GM23338 (cell line): ENCODE results near the gene DGKE. TPM values are rescaled to one million over a fixed set of nuclear protein-coding genes. Genes with fewer than 3 reads are reported as not detected.

Experiments
- ATAC-seq: fragments of 200-7000 bp; cut with Tn5 transposase; 3 replicates; pipeline ENCODE4 v1.9.1; 2020
- DNase-seq: peaks from one replicate; pipeline ENCODE4 v3.0.0-alpha.2; 2015; ENCODE audit warnings: low spot score
- H2AFZ ChIP-seq: fragments of 200-600 bp; sonication (generic); 2 replicates; pipeline ENCODE4 v1.8.0; 2016; ENCODE audit warnings: antibody characterized with exemption, mild to moderate bottlenecking, moderate library complexity
- H3F3A ChIP-seq: fragments of 200-600 bp; sonication (generic); replicated peaks from 2 replicates; pipeline ENCODE4 v1.8.0; 2017; ENCODE audit warnings: antibody characterized with exemption, mixed run types, low read depth
- H3K27ac ChIP-seq: fragments of 200-600 bp; sonication (generic); 2 replicates; pipeline ENCODE4 v1.6.1; 2016; ENCODE audit warnings: low read depth
- H3K27me3 ChIP-seq: fragments of 200-600 bp; sonication (generic); 2 replicates; pipeline ENCODE4 v1.8.0; 2016; ENCODE audit warnings: mild to moderate bottlenecking, mixed run types, moderate library complexity; ENCODE audit not compliant: insufficient read depth
- H3K36me3 ChIP-seq: fragments of 200-600 bp; sonication (generic); 2 replicates; pipeline ENCODE4 v1.8.0; 2016; ENCODE audit warnings: mild to moderate bottlenecking; ENCODE audit not compliant: insufficient read depth
- H3K4me1 ChIP-seq: fragments of 200-600 bp; sonication (generic); 2 replicates; pipeline ENCODE4 v1.8.0; 2016; ENCODE audit warnings: mild to moderate bottlenecking, moderate library complexity; ENCODE audit not compliant: insufficient read depth
- H3K4me2 ChIP-seq: fragments of 200-600 bp; sonication (generic); 2 replicates; pipeline ENCODE4 v1.7.1; 2017; ENCODE audit warnings: mixed run types
- H3K4me3 ChIP-seq: fragments of 200-600 bp; sonication (generic); 2 replicates; pipeline ENCODE4 v1.6.1; 2016; ENCODE audit warnings: mixed run types
- H3K79me2 ChIP-seq: fragments of 200-600 bp; sonication (generic); replicated peaks from 2 replicates; pipeline ENCODE4 v1.8.0; 2017; ENCODE audit warnings: mild to moderate bottlenecking; ENCODE audit not compliant: insufficient read depth
- H3K9me2 ChIP-seq: fragments of 200-600 bp; sonication (generic); 2 replicates; pipeline ENCODE4 v1.8.0; 2017; ENCODE audit not compliant: insufficient read depth
- H4K20me1 ChIP-seq: fragments of 200-600 bp; sonication (generic); replicated peaks from 2 replicates; pipeline ENCODE4 v1.8.0; 2017; ENCODE audit warnings: mild to moderate bottlenecking; ENCODE audit not compliant: insufficient read depth
- H3K27ac Mint-ChIP-seq: 2 replicates; pipeline ENCODE4 v1.8.0; 2020; ENCODE audit warnings: inconsistent platforms, mild to moderate bottlenecking, moderate library complexity, mixed read lengths
- H3K27me3 Mint-ChIP-seq: 3 replicates; pipeline ENCODE4 v1.8.0; 2022; ENCODE audit warnings: low read depth, mild to moderate bottlenecking, moderate library complexity, mixed read lengths, inconsistent platforms; ENCODE audit not compliant: insufficient read depth, poor library complexity
- H3K36me3 Mint-ChIP-seq: 3 replicates; pipeline ENCODE4 v1.8.0; 2021; ENCODE audit warnings: low read depth, mild to moderate bottlenecking, inconsistent platforms, moderate library complexity, mixed read lengths
- H3K4me1 Mint-ChIP-seq: 3 replicates; pipeline ENCODE4 v1.8.0; 2020; ENCODE audit warnings: mild to moderate bottlenecking, inconsistent platforms, mixed read lengths
- H3K4me3 Mint-ChIP-seq: 3 replicates; pipeline ENCODE4 v1.8.0; 2021; ENCODE audit warnings: moderate library complexity, mild to moderate bottlenecking, inconsistent platforms, mixed read lengths
- H3K9me3 Mint-ChIP-seq: 3 replicates; pipeline ENCODE4 v1.8.0; 2020; ENCODE audit warnings: moderate library complexity, mild to moderate bottlenecking, inconsistent platforms, mixed read lengths
- CREB1 ChIP-seq: fragments of 250-450 bp; sonication (Bioruptor Pico); IDR thresholded peaks from 2 replicates; pipeline ENCODE4 v1.5.0; 2020; ENCODE audit warnings: low read depth, mild to moderate bottlenecking, moderate library complexity
- CTCF ChIP-seq, 2 experiments: fragments of 200-600 bp in 1 of 2; sonication (generic) in 1 of 2; conservative IDR thresholded peaks; 2 replicates each; pipeline versions ENCODE4 v1.5.1 to v1.6.1; 2016 to 2017; ENCODE audit warnings: antibody characterized with exemption in 2 of 2, low read depth in 2 of 2, mild to moderate bottlenecking in 2 of 2, moderate library complexity in 1 of 2
- EZH2 ChIP-seq: fragments of 200-600 bp; sonication (generic); IDR thresholded peaks from one replicate; pipeline ENCODE4 v1.8.0; 2017; ENCODE audit warnings: antibody characterized with exemption, mild to moderate bottlenecking, low read depth; ENCODE audit not compliant: unreplicated experiment
- EZH2phosphoT487 ChIP-seq: fragments of 200-600 bp; sonication (generic); IDR thresholded peaks from one replicate; pipeline ENCODE4 v1.8.1; 2018; ENCODE audit warnings: antibody characterized with exemption; ENCODE audit not compliant: unreplicated experiment
- JUNB ChIP-seq: IDR thresholded peaks from one replicate; pipeline ENCODE4 v1.6.1; 2016; ENCODE audit warnings: antibody characterized with exemption; ENCODE audit not compliant: unreplicated experiment
- NANOG ChIP-seq: IDR thresholded peaks from 2 replicates; pipeline ENCODE4 v1.6.1; 2016; ENCODE audit warnings: antibody characterized with exemption, borderline replicate concordance
- POLR2AphosphoS5 ChIP-seq: IDR thresholded peaks from 2 replicates; pipeline ENCODE4 v1.6.1; 2016; ENCODE audit warnings: antibody characterized with exemption, low read depth
- STAT1 ChIP-seq: IDR thresholded peaks from one replicate; pipeline ENCODE4 v1.6.1; 2016; ENCODE audit warnings: antibody characterized with exemption; ENCODE audit not compliant: unreplicated experiment
- ZNF114 ChIP-seq: fragments of 250-450 bp; sonication (Bioruptor Pico); IDR thresholded peaks from 2 replicates; pipeline ENCODE4 v1.5.0; 2020; ENCODE audit warnings: mild to moderate bottlenecking, moderate library complexity
- ZNF331 ChIP-seq: fragments of 250-450 bp; sonication (Bioruptor Pico); IDR thresholded peaks from 2 replicates; pipeline ENCODE4 v1.5.0; 2020; ENCODE audit warnings: low read depth, mild to moderate bottlenecking, moderate library complexity
- polyA plus RNA-seq: library from polyadenylated mRNA; unstranded; fragments of >200 nt; fragmentation: Nextera tagmentation; extraction: Ambion mirVana; gene quantifications from 2 replicates; pipeline ENCODE4 v1.2.1, GENCODE V29; 2016
- total RNA-seq: library from RNA; depleted of rRNA; stranded (reverse); fragments of >200 nt; shearing (Covaris generic); gene quantifications from 2 replicates; pipeline ENCODE4 v1.2.3, GENCODE V29; 2014
- TF ChIP-seq, protein P1 (sequence below): IDR thresholded peaks from one replicate; pipeline ENCODE4 v1.6.1; 2018; ENCODE audit warnings: antibody characterized with exemption; ENCODE audit not compliant: unreplicated experiment

DGKE gene
- total and polyA plus RNA-seq, 2 experiments from 2014 or later, result 3.9 to 10.1 TPM

DNA sequence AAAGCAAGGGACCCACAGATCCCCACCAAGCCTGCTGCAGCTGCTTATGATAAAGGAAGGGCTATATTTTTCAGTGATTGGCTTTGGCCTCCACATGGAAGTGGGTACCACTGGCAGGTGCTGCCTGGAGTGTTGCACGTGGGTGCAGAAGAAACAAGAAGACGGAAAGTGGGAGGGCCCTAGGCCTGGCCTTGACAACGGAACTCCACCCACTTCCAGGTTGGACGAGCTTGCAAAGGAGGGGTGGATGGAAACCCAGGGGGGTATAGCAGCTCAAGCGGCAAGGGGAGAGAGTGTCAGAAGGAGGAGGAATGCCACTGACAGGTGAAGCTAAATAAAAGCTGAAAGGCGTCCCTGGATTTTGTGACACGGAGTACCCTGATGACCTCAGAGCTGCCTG, 59.6 kb downstream of the DGKE start (continued):
- TF ChIP-seq CREB1 (no peak), JUNB (no peak), CTCF (conservative IDR thresholded peaks at IDR 0.05; ENCODE audit: low read depth in 2 of 2) (no peak), ZNF331 (CRISPR knock-in tag) (no peak), NANOG (no peak), EZH2phosphoT487 (no peak), STAT1 (no peak), EZH2 (no peak), ZNF114 (CRISPR knock-in tag) (no peak)
- TF ChIP-seq, protein P1, sequence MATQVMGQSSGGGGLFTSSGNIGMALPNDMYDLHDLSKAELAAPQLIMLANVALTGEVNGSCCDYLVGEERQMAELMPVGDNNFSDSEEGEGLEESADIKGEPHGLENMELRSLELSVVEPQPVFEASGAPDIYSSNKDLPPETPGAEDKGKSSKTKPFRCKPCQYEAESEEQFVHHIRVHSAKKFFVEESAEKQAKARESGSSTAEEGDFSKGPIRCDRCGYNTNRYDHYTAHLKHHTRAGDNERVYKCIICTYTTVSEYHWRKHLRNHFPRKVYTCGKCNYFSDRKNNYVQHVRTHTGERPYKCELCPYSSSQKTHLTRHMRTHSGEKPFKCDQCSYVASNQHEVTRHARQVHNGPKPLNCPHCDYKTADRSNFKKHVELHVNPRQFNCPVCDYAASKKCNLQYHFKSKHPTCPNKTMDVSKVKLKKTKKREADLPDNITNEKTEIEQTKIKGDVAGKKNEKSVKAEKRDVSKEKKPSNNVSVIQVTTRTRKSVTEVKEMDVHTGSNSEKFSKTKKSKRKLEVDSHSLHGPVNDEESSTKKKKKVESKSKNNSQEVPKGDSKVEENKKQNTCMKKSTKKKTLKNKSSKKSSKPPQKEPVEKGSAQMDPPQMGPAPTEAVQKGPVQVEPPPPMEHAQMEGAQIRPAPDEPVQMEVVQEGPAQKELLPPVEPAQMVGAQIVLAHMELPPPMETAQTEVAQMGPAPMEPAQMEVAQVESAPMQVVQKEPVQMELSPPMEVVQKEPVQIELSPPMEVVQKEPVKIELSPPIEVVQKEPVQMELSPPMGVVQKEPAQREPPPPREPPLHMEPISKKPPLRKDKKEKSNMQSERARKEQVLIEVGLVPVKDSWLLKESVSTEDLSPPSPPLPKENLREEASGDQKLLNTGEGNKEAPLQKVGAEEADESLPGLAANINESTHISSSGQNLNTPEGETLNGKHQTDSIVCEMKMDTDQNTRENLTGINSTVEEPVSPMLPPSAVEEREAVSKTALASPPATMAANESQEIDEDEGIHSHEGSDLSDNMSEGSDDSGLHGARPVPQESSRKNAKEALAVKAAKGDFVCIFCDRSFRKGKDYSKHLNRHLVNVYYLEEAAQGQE, result no peak

- DNase-seq, result no peak
- Mint-ChIP-seq H3K27ac (0 out of 2 replicates have a peak overlapping the region, but pooled peaks have one; percentile 31), H3K9me3 (no peaks in the 10 kb centered on the region), H3K36me3 (peaks cover 50% of the 10 kb centered on the region), H3K4me3 (no peak overlapping the region), H3K4me1 (peaks cover 22% of the 10 kb centered on the region), H3K27me3 (no peaks in the 10 kb centered on the region)
- no peaks in the 10 kb centered on the region for H3K9me2 ChIP-seq
- no peaks in the 10 kb centered on the region for H3K79me2 ChIP-seq
- H3K27me3 ChIP-seq, result no peaks in the 10 kb centered on the region
- H3K4me2 ChIP-seq, result no peak overlapping the region
- ATAC-seq, result no peak
- no peak overlapping the region for H2AFZ ChIP-seq
- H3K27ac ChIP-seq, result no peak overlapping the region
- H3F3A ChIP-seq, result no peaks in the 10 kb centered on the region
- peaks cover 8% of the 10 kb centered on the region for H3K4me1 ChIP-seq
- peaks cover 4% of the 10 kb centered on the region; the same call in 1 of the 2 replicates for H3K36me3 ChIP-seq
- no peak overlapping the region for H3K4me3 ChIP-seq
- no peaks in the 10 kb centered on the region for H4K20me1 ChIP-seq
- TF ChIP-seq EZH2 (no peak), CTCF (conservative IDR thresholded peaks at IDR 0.05; ENCODE audit: low read depth in 2 of 2) (no peak), POLR2AphosphoS5 (no peak), STAT1 (no peak), ZNF331 (CRISPR knock-in tag) (no peak), CREB1 (no peak), NANOG (no peak), JUNB (no peak), EZH2phosphoT487 (no peak), ZNF114 (CRISPR knock-in tag) (no peak)
- TF ChIP-seq, protein P1, result no peak
These were observed 61.0 kb downstream of the DGKE start for GRCh38 chr17:56894859-56895455.
